Measurements from ENCODE around the gene MEGF11.

The MEGF11 gene

GRCh38 chr15:66132251-66132816 is 121.2 kb downstream of the MEGF11 start:
- no peak for FAIRE-seq
- TF ChIP-seq SPI1 (IDR thresholded peaks at IDR 0.05; ENCODE audit: low read depth, low read length) (no peak), POLR2AphosphoS5 (IDR thresholded peaks at IDR 0.05; ENCODE audit: low read depth, low read length) (no peak), POU2F2 (IDR thresholded peaks at IDR 0.05; ENCODE audit: low read depth, low read length) (no peak)

GRCh38 chr15:66131831-66132230 is 121.7 kb downstream of the MEGF11 start:
- DNase-seq (ENCODE audit: insufficient read length, low spot score) (no peak), FAIRE-seq (no peak)
- TF ChIP-seq POU2F2 (IDR thresholded peaks at IDR 0.05; ENCODE audit: low read depth, low read length): no peak
- TF ChIP-seq POLR2A (IDR thresholded peaks at IDR 0.05; ENCODE audit: low read depth, low read length): no peak
- no peak for TF ChIP-seq POLR2AphosphoS5 (IDR thresholded peaks at IDR 0.05; ENCODE audit: low read depth, low read length)
- no peak for TF ChIP-seq TAF1 (IDR thresholded peaks at IDR 0.05; ENCODE audit: low read depth, low read length)
- no peak for TF ChIP-seq SPI1 (IDR thresholded peaks at IDR 0.05; ENCODE audit: low read depth, low read length)
- TF ChIP-seq PAX5 (IDR thresholded peaks at IDR 0.05; ENCODE audit: insufficient read depth, low read length, severe bottlenecking): no peak

More at GRCh38 chr15:66132251-66132816, 121.2 kb downstream of the MEGF11 start:
- no peak for DNase-seq (ENCODE audit: insufficient read length, low spot score)

GRCh38 chr15:66131200-66131599 is 122.3 kb downstream of the MEGF11 start:
- DNase-seq (ENCODE audit: insufficient read length, low spot score) (no peak), FAIRE-seq (no peak)
- no peak for TF ChIP-seq TAF1 (IDR thresholded peaks at IDR 0.05; ENCODE audit: low read depth, low read length)
- TF ChIP-seq POU2F2 (IDR thresholded peaks at IDR 0.05; ENCODE audit: low read depth, low read length): no peak
- no peak for TF ChIP-seq SPI1 (IDR thresholded peaks at IDR 0.05; ENCODE audit: low read depth, low read length)
- no peak for TF ChIP-seq POLR2A (IDR thresholded peaks at IDR 0.05; ENCODE audit: low read depth, low read length)
- TF ChIP-seq POLR2AphosphoS5 (IDR thresholded peaks at IDR 0.05; ENCODE audit: low read depth, low read length): no peak
- no peak for TF ChIP-seq PAX5 (IDR thresholded peaks at IDR 0.05; ENCODE audit: insufficient read depth, low read length, severe bottlenecking)

- no peak for TF ChIP-seq SPI1 (IDR thresholded peaks at IDR 0.05; ENCODE audit: low read depth, low read length)
- no peak for TF ChIP-seq TAF1 (IDR thresholded peaks at IDR 0.05; ENCODE audit: low read depth, low read length)
- no peak for FAIRE-seq
These were observed 123.0 kb downstream of the MEGF11 start for GRCh38 chr15:66130496-66131034.

GRCh38 chr15:66129586-66129985 is 124.0 kb downstream of the MEGF11 start:
- no peak for FAIRE-seq
- DNase-seq (ENCODE audit: insufficient read length, low spot score): no peak
- TF ChIP-seq POLR2AphosphoS5 (IDR thresholded peaks at IDR 0.05; ENCODE audit: low read depth, low read length): no peak
- TF ChIP-seq PAX5 (IDR thresholded peaks at IDR 0.05; ENCODE audit: insufficient read depth, low read length, severe bottlenecking): no peak
- TF ChIP-seq POU2F2 (IDR thresholded peaks at IDR 0.05; ENCODE audit: low read depth, low read length): no peak
- no peak for TF ChIP-seq SPI1 (IDR thresholded peaks at IDR 0.05; ENCODE audit: low read depth, low read length)
- no peak for TF ChIP-seq POLR2A (IDR thresholded peaks at IDR 0.05; ENCODE audit: low read depth, low read length)
- no peak for TF ChIP-seq TAF1 (IDR thresholded peaks at IDR 0.05; ENCODE audit: low read depth, low read length)

More at GRCh38 chr15:66130496-66131034, 123.0 kb downstream of the MEGF11 start:
- no peak for DNase-seq (ENCODE audit: insufficient read length, low spot score)

GRCh38 chr15:66128116-66128680 is 125.4 kb downstream of the MEGF11 start:
- DNase-seq (ENCODE audit: insufficient read length, low spot score) (no peak), FAIRE-seq (no peak)
- no peak for TF ChIP-seq SPI1 (IDR thresholded peaks at IDR 0.05; ENCODE audit: low read depth, low read length)
- TF ChIP-seq POLR2AphosphoS5 (IDR thresholded peaks at IDR 0.05; ENCODE audit: low read depth, low read length): no peak
- no peak for TF ChIP-seq POU2F2 (IDR thresholded peaks at IDR 0.05; ENCODE audit: low read depth, low read length)

GRCh38 chr15:66126456-66126855 is 127.1 kb downstream of the MEGF11 start:
- DNase-seq (ENCODE audit: insufficient read length, low spot score): no peak
- TF ChIP-seq POLR2AphosphoS5 (IDR thresholded peaks at IDR 0.05; ENCODE audit: low read depth, low read length): no peak
- no peak for TF ChIP-seq POU2F2 (IDR thresholded peaks at IDR 0.05; ENCODE audit: low read depth, low read length)
- no peak for TF ChIP-seq TAF1 (IDR thresholded peaks at IDR 0.05; ENCODE audit: low read depth, low read length)
- TF ChIP-seq POLR2A (IDR thresholded peaks at IDR 0.05; ENCODE audit: low read depth, low read length): no peak
- no peak for TF ChIP-seq SPI1 (IDR thresholded peaks at IDR 0.05; ENCODE audit: low read depth, low read length)
- TF ChIP-seq PAX5 (IDR thresholded peaks at IDR 0.05; ENCODE audit: insufficient read depth, low read length, severe bottlenecking): no peak
- FAIRE-seq: no peak

GRCh38 chr15:66126031-66126441 is 127.5 kb downstream of the MEGF11 start:
- FAIRE-seq (no peak), DNase-seq (ENCODE audit: insufficient read length, low spot score) (no peak)
- TF ChIP-seq POLR2AphosphoS5 (IDR thresholded peaks at IDR 0.05; ENCODE audit: low read depth, low read length) (no peak), POLR2A (IDR thresholded peaks at IDR 0.05; ENCODE audit: low read depth, low read length) (no peak), TAF1 (IDR thresholded peaks at IDR 0.05; ENCODE audit: low read depth, low read length) (no peak), SPI1 (IDR thresholded peaks at IDR 0.05; ENCODE audit: low read depth, low read length) (no peak), POU2F2 (IDR thresholded peaks at IDR 0.05; ENCODE audit: low read depth, low read length) (no peak), PAX5 (IDR thresholded peaks at IDR 0.05; ENCODE audit: insufficient read depth, low read length, severe bottlenecking) (no peak)

- DNase-seq (ENCODE audit: insufficient read length, low spot score): no peak
- FAIRE-seq: no peak
- TF ChIP-seq SPI1 (IDR thresholded peaks at IDR 0.05; ENCODE audit: low read depth, low read length) (no peak), POLR2AphosphoS5 (IDR thresholded peaks at IDR 0.05; ENCODE audit: low read depth, low read length) (no peak), POU2F2 (IDR thresholded peaks at IDR 0.05; ENCODE audit: low read depth, low read length) (no peak), PAX5 (IDR thresholded peaks at IDR 0.05; ENCODE audit: insufficient read depth, low read length, severe bottlenecking) (no peak), POLR2A (IDR thresholded peaks at IDR 0.05; ENCODE audit: low read depth, low read length) (no peak), TAF1 (IDR thresholded peaks at IDR 0.05; ENCODE audit: low read depth, low read length) (no peak)
These were observed 128.9 kb downstream of the MEGF11 start for GRCh38 chr15:66124651-66125050.

GRCh38 chr15:66123799-66124198 is 129.8 kb downstream of the MEGF11 start:
- no peak for DNase-seq (ENCODE audit: insufficient read length, low spot score)
- TF ChIP-seq SPI1 (IDR thresholded peaks at IDR 0.05; ENCODE audit: low read depth, low read length): no peak
- no peak for TF ChIP-seq TAF1 (IDR thresholded peaks at IDR 0.05; ENCODE audit: low read depth, low read length)
- no peak for TF ChIP-seq POLR2AphosphoS5 (IDR thresholded peaks at IDR 0.05; ENCODE audit: low read depth, low read length)
- no peak for TF ChIP-seq POLR2A (IDR thresholded peaks at IDR 0.05; ENCODE audit: low read depth, low read length)
- TF ChIP-seq POU2F2 (IDR thresholded peaks at IDR 0.05; ENCODE audit: low read depth, low read length): no peak
- no peak for TF ChIP-seq PAX5 (IDR thresholded peaks at IDR 0.05; ENCODE audit: insufficient read depth, low read length, severe bottlenecking)
- FAIRE-seq: no peak

All from GM12891 (cell line).